NCI-H2081 (cell line): ENCODE data around the gene TMEM179.

Source experiments
- DNase-seq, 2 experiments: peaks; one replicate each; lab custom pipeline; 2025; lab: John Stamatoyannopoulos, UW

The TMEM179 gene

DNA sequence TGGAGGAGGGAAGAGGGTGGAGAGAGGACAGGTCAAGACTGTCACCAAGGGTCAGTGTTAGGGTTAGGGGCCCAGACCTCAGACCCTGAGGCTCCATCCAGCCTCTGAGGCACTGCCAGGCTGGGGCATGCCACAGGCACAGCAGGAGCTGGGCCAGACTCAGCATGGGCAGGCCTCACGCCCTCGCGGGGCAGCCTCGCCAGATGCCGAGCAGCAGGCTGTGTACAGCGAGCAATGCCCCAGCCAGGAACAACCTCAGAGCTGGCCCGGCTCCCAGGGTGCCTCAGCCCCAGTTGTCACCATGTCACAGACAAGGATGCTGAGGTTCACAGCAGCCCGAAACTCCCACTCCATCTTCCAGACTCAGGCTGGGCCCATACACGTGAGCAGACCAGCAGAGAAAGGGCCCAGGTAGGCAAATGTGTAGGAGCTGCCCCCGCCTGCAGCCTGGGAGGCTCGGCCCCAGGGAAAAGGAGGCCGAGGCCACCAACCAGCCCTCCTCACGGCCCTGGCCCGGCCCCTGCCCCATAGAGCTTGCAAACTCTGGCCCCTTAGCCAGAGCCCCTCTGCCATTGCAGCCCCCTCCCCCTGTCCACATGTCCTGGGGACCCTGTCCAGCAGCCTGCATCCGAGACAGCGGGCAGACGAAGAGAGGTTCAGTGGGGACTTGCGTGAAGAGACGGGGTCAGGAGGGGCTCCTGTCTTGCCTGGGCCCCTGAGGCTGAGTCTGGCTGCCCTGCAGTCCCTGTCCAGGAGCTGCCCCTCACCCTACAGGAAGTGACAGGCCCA, 17.5 kb downstream of the TMEM179 start:
- DNase-seq: no peak

DNA sequence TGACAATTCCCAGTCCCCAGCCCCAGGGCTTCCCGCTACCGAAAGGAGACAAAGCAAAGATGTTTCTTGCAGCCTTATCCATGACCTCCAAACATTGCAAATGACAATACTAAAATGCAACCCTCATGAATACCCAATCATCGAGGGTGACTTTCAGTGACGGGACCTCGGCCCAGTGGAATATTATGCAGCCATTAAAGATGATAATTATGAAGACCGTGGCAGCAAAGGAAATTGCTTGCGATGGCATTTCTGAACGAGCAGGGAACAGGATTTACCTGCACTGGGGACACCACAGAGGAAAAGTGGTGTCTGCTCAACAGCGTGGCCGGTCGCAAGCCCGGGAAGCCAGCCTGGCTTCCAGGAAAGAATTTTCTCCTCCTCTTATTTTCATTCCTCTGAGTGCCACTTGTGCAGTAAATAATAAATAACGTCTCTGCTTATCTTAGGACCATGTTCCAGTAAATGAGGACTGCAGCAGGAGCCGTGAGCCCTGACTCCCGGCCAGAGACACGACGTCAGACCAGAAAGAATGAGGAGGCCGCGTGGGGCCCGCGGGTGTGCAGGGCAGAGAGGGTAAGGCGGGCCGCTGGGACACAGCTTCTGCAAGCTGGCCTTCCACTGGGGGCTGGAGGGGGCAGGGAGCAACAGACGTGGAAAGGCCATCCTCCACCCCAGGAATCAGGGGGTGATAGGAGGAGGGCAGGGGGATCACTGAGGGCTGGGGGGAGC, 18.4 kb downstream of the TMEM179 start:
- no peak for DNase-seq

DNA sequence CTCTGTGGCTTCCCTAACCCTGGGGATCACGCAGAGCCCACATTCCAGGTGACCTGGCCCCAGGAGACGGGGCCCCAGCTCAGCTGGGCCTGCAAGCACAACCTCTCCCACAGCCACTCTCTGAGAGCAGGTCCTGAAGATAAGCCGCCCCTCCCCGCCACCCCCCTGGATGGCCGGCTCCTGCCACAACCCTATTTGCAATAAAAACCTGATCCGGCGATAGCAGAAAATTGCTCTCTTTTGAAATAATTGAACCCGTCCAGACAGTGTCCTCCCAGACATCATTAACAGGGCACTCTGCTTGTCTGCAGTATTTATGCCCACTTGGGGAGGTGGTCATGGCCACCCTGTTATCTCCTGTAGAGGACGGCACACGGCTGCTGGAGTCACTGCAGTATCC, 20.0 kb downstream of the TMEM179 start:
- no peak for DNase-seq

DNA sequence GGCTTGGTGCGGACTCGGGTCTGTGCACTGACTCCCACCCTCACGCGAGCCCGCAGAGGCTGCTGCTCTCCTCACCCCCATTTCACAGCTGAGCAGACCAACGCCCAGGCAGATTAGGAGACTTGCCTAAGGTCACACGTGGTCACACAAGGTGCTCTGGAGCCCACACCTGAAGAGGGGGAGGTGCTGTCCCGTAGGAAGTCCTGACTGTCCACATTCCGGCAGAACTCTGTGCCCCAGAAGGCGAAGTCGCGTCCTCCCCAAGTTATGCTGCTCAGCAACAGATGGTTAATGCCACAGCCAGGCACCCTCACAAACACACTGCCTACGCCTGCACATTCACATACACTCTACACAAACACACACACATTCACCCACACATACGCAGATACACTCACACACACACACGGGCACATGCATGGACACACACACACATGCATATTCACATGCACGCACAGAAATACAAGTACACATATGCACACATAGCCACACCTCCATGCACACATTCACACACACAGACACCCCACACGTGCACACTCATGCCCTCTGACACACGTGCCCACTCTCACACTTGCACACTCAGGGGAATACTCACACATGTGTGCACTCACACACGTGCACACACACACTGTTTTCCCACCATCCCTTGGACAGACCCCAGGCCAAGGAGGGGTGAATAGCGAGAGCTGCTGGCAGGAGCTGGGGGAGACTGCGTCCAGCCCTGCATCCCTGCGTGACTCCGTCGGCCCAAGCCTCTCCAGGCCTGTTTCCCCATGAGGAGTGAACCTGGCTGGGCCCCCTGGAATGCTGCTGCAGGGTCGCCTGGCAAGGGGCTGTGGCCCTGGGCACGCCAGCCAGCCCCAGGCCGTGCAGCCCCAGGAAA, 20.9 kb downstream of the TMEM179 start:
- DNase-seq: no peak

DNA sequence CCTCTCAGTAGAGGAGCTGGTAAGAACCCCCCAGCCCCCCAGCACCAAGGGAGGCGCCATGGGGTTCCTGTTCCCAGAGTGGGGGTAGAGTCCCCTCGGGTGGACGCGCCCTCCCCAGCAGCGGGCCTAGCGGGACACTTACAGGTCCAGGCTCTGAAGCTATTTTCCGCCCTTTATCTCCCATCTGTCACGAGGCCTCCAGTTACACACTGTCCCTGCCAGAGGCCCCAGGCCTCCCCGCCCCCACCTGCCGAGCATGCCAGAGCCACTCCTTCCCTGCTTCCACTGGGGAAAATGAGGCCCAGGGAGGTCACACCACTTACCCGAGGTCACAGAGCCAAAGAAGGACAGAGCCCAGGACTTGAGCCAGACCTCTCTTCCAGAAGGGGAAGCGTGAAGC, 21.9 kb downstream of the TMEM179 start:
- no peak for DNase-seq

DNA sequence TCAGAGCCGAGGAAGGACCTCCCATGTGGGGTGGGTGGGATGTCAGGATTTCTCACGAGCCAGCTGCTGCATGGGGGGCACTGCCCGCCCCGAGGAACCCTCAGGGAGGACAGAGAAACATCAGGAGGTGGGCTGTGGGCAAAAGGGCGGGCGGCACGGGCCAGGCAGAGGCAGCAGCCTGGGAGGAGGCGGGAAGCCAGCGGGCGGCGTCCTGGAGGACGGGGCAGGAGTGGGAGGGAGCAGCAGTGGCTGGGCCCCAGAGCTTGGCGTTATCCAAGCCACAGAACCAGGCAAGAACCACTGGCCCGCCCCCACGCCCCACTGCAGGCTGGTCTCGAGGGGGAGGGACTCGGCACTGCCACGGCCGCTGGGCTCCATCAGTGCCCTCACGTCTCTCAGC, 22.6 kb downstream of the TMEM179 start:
- no peak for DNase-seq

DNA sequence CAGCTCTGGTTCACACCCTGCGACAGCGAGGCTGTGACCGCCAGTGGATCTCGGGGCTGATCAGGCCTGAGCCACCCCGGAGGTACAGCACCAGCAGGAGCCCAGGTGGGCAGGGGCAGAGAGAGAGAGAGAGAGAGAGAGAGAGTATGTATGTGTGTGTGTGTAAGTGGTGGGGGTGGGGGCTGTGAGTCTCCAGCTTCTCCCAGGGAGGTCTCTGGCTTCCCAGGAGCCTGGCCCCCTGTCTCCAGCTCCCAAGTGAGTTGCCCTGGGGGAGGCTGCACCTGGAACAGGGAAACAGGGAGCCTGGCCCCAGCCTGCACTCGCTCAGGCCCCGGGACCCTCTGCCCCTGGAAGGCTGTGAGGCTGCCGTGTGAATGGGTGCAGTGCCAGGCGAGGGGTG, 23.1 kb downstream of the TMEM179 start:
- no peak for DNase-seq

DNA sequence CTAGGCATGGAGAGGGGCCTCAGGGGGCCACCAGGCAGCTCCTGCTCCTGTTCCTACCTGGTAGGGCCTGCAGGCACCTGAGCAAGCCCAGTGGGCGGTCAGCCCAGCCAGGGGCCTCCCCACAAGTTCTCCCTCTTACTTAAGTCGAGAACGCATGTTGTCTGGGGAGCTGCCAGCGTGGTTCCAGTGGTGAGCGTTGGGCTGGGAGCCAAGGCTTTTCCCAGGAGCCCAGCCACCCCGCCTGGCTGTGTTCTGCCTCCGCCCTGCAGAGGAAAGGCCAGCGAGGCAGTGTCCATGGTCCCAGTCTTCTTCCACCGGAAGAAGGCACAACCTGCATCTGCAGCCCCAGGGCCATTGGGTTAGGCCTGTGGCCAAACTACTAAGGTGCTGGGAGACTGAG, 23.6 kb downstream of the TMEM179 start:
- DNase-seq: no peak

DNA sequence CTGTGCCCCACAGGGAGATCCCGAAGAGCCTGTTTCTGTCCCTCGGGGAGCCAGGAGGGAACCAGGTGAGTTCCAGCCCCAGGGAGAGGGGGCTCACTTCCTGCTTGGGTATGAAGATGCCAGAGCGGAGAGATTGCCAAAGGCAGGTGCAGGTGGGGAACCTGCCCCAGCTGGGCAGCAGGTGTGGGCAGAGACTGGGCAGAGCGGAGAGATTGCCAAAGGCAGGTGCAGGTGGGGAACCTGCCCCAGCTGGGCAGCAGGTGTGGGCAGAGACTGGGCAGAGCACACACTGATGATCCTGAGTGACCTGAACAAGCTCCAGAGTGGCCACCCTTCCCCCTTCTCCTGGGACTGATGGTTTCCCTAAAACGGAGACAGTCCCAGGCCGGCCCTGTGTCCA, 24.6 kb downstream of the TMEM179 start:
- DNase-seq: peak in 1 of 2 experiments; percentile 35

DNA sequence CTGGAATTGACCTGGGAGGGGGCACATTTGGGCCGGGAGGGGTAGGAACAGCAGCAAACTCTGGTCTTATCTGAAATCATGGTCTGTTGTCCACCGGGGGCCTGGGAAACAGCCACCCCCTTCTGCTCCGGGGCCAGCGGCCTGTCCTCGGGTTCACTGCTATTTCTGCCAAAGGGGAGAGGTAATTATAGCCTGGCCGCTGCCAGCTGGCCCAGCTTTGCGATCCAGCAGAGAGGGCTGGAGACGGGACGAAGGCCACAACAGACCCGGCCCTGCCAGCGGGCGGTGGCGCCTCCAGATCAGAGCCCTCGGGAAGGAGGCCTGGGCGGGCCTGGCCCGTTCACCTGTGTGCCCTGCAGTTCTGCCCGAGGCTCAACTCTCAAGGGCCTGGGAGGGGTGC, 25.1 kb downstream of the TMEM179 start, which contains the start of gene C14orf180:
C14orf180 (plus strand) TSS at position 258 of the 400 bp plus-strand sequence. CDS start 6,667 bp downstream, outside the sequence.
- DNase-seq: no peak

DNA sequence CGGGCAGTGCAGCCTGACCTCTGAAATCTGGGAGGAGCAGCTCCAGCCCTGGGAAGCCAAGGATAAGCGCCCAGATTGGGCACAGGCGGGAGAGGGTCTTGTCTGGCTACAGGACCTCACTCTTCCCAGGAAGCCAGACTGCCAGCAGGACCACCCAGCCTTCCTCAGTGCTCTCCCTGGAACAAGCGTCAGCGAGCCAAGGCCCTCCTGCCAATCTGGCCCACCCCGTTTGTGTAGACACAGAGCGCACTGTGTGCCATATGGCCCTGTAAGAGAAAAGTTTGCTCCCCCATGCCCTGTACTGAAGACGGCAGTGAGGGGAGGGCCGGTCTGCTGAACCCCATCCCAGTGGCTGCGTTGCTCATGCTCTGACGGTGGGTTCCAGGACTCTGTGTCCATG, 26.3 kb downstream of the TMEM179 start:
- no peak for DNase-seq

DNA sequence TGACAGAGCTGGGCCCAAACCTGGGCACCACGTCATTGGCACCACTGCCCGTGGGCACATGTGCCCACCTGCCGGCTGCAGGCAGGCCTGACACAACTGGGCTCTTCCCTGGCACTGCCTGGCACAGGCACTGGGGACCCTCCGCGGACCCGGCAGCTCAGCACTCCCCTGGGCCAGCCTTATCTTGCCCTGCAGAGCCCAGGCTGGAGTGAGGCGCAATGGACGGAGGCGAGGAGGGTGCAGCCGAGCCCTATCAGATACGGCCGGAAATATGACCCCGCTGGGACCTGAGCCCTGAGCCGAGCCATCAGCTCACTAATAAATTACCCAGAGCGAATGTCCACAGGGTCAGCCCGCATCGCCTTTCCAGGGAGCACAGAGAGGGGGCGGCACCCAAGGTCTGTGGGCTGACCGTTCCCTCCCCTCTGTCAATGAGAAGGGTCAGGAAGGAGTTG, 26.7 kb downstream of the TMEM179 start:
- DNase-seq: no peak

DNA sequence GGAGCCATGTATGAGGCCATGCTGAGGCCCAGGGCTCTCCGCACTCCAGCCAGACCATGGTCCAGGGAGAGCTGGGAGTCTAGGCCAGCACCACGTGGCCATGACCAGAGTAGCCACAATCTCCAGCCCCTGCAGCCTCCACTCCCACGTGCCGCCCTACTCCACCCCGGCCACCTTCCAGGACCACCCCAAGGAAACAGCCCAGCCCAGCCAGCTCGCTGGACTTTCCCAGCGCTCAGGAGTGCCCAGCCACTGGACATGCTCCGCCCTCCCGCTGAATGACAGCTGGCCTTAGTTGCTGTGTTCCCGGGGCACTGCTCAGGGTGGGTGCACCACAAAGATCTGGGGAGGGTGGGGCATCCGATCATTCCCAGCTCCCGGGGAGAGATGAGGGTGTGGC, 27.1 kb downstream of the TMEM179 start:
- no peak for DNase-seq

DNA sequence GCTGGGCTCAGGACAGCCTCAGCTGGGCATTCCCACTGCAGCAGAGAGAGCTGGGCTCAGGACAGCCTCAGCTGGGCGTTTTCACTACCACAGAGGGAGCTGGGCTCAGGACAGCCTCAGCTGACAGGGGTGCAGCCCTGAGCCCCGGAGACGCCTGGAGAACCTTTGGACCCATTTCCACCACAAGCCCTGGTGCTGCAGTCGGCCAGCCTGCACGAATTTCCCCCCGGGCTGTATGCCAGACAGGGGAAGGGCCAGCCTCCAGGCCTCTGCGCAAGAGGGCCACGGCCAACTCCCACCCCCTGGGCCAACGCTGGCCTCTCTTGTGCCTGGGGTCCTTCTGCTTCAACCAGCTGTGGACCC, 27.6 kb downstream of the TMEM179 start:
- no peak for DNase-seq

DNA sequence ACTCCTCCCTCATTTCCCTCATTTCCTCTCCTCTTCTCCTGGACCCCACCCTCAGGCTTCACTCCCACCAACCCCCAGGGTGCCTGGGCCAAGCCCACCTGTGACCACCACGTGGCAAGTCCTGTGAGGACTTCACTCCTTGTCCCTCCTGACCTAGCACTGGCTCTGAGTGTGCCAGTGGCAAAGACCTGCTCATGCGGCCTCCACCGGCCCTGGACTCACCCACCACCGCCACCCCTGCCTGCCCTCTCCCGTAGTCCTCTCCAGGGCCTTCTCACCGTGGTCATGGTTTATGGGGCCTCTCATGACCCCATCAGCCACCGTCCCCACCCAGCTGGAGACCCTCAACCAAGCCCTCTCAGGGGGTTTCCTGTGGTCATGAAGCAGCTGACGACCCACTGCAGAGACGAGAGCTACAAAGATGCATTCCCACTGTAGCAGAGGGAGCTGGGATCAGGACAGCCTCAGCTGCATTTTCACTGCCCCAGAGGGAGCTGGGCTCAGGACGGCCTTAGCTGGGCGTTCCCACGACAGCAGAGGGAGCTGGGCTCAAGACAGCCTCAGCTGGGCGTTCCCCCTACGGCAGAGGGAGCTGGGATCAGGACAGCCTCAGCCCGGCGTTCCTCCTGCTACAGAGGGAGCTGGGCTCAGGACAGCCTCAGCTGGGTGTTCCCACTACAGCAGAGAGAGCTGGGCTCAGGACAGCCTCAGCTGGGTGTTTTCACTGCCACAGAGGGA, 28.2 kb downstream of the TMEM179 start:
- no peak for DNase-seq

DNA sequence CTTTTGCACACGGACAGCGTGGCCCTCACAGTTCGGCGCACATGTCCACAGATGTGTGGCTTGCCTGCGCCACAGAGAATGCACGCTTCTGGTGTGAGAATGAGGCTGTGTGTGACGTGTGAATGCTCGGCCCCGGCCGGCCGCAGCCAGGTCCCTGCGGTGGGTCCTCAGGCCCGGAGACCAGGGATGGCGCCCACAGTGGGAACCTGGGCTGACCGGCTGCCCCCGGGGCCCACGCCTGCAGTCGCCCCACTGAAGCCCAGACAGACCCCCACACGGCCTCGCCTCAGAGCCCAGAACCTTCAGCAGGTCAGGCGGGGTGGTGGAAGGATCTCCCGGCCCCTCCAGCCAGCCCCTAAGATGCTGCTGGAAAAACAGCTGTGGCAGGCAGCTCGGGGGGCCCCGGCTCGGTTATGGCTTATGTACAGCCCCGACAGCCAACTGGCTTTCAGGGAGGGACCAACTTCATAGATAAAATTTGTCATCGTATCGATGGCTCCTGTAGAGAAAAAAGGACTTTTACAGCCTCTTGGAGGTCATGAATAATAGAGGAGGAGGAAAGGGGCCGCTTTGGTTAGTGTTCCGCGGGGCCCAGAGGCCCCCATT, 29.5 kb downstream of the TMEM179 start:
- no peak for DNase-seq

DNA sequence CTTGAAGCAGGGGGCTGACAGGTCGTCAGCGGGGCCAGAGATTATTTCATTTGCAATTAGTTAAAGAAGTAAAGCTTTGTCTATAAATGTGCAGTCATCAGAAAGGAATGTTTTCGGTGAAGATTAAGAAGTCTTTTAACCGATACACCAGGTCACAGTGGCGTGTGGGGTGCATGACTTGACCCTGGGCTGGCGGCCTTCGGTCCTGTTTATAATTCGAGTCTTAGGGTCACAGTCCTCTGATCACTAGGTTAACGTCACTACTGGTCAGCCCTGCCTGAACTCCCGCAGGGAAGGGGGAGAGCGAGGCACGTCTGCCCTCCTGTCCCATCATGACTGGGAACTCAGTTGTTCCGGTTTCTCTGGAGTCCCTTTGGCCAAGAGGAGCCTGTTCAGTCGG, 30.0 kb downstream of the TMEM179 start:
- no peak for DNase-seq

DNA sequence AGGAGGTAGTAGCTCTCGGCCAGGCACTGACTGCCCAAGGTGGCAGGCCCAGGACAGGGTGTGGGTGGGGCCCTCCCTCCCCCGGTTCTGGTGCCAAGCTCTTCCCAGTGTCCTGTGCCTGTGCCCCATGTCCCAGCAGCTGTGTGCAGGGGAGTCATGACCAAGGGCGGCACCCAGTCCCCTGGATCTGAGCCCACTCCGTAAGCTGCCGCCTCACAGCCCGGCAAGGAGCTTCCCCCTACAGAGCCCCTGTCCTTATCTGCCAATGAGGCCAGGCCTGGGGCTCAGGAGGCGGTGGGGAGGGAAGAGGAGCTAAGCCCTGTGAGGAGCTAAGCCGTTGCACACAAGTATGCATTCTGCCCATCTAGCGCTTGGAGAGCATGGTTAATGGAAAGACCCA, 30.6 kb downstream of the TMEM179 start:
- no peak for DNase-seq

DNA sequence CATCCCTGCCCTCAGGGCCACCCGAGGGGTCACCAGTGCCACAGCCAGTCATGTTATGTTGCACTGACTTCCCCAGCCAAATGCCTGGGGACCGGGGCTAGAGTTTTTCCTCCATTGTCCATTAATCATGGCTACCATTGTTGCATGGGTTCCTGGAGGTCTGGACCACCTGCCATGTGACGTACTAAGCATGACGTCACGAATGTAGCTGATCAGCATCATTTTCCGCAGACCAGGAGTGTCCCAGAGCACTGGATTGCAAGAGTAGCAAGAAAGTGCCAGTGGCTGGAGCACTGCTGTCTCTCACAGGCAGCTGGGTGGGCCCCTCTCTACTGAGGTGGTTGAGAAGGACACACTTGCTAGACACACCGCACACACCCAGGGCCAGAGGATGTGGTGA, 31.9 kb downstream of the TMEM179 start:
- no peak for DNase-seq

DNA sequence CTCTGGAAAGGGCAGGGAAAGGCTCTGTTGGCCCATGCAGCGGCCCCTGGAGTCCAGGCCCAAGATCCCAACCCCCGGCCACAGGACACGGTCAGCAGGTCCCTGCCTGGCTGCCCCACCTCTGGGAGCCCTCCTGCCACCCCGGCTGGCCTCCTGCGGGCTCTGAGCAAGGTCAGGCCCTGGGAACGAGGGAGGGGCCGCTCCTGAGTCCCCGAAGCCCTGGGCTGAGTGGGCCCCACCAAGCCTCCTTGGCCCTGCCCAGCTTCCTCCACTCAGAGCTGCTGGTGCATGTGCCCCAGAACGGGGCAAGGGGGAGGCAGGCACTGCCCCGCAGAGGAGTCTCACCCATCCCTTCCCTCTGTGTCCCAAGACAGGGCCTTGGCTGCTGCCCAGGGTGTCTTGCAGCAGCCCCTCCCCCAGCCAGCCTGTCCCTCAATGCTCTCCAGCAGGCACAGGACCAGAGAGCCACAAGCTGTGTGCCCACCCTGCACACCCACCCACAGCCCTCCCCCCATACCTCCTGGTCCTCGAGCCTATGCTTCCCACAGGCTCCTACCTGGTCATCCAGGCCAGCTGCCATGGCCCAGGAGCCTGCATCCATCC, 32.4 kb downstream of the TMEM179 start:
- DNase-seq: no peak

DNA sequence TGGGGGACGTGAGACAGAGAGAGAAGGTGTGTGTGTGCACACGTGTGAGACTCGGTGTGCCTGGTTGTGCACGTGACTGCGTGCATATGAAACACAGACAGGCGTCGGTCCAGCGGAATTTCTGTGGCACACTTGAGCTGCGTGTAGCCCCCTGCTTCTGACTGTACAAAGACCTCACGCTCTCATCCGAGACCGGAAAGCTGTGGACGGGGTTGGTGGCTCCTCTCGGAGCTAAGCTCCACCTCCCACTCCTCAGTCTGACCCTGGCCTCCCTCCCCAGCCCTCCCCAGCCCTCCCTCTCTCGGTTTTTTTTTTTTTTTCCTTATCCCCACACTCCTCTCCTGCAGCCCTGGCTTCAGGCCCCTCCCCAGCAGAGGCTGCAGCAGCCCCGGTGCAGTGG, 33.3 kb downstream of the TMEM179 start:
- no peak for DNase-seq
